GM18909 (cell line): Measurements from ENCODE around the gene OR6C1.
"Not testable (repeated sequence)": the region's sequence is repeated elsewhere in the genome, so short reads cannot be mapped to it uniquely, and the experiment has no call there.

ENCODE experiments used
- ATAC-seq: cut with Tn5 transposase; IDR thresholded peaks from one replicate; pipeline ENCODE4 v1.9.1; 2021; ENCODE audit warnings: mild to moderate bottlenecking; ENCODE audit not compliant: unreplicated experiment, poor library complexity

OR6C1 gene

GRCh38 chr12:55314043-55314442 lies at the start of gene OR6C1:
Gene OR6C1, plus strand, starts transcription at chr12:55314343. Its CDS starts 6,257 bp downstream, at chr12:55320600.
- no peak for ATAC-seq

- no peak for ATAC-seq
These were observed 33.2 kb upstream of the OR6C1 start for GRCh38 chr12:55280991-55281390.

GRCh38 chr12:55289999-55290398 lies 24.1 kb upstream of the OR6C1 start:
- ATAC-seq: no peak

GRCh38 chr12:55296469-55296868 lies 17.7 kb upstream of the OR6C1 start, which contains the start of gene OR6C6:
Gene OR6C6, minus strand, starts transcription at chr12:55296569. Its CDS starts 1,337 bp downstream, at chr12:55295232.
- ATAC-seq: no peak

- no peak for ATAC-seq
These were observed 6.1 kb downstream of the OR6C1 start for GRCh38 chr12:55320201-55320600.

- ATAC-seq: not testable (repeated sequence)
These were observed 11.7 kb downstream of the OR6C1 start for GRCh38 chr12:55325801-55326200.

GRCh38 chr12:55330446-55330845 lies 16.3 kb downstream of the OR6C1 start, which contains the start of gene OR6C3:
Gene OR6C3, plus strand, starts transcription at chr12:55330746. Its CDS starts 955 bp downstream, at chr12:55331701.
- no peak for ATAC-seq

- no peak for ATAC-seq
These were observed 21.9 kb downstream of the OR6C1 start for GRCh38 chr12:55336002-55336401.

GRCh38 chr12:55355338-55355737 lies 41.2 kb downstream of the OR6C1 start:
- ATAC-seq: not testable (repeated sequence)

- no peak for ATAC-seq
These were observed 48.5 kb downstream of the OR6C1 start, which contains the start of gene OR6C75 for GRCh38 chr12:55362675-55363074. Gene OR6C75, plus strand, starts transcription at chr12:55362975. Its CDS starts 2,136 bp downstream, at chr12:55365111.

- ATAC-seq: no peak
These were observed 50.9 kb downstream of the OR6C1 start for GRCh38 chr12:55365086-55365485.
